GM23338 (cell line): ENCODE results near the gene RPS6KC1. TPM values are rescaled to one million over a fixed set of nuclear protein-coding genes. Genes with fewer than 3 reads are reported as not detected.

Experiments used
- ATAC-seq: fragments of 200-7000 bp; cut with Tn5 transposase; 3 replicates; pipeline ENCODE4 v1.9.1; 2020
- DNase-seq: peaks from one replicate; pipeline ENCODE4 v3.0.0-alpha.2; 2015; ENCODE audit warnings: low spot score
- H2AFZ ChIP-seq: fragments of 200-600 bp; sonication (generic); 2 replicates; pipeline ENCODE4 v1.8.0; 2016; ENCODE audit warnings: antibody characterized with exemption, mild to moderate bottlenecking, moderate library complexity
- H3F3A ChIP-seq: fragments of 200-600 bp; sonication (generic); replicated peaks from 2 replicates; pipeline ENCODE4 v1.8.0; 2017; ENCODE audit warnings: antibody characterized with exemption, mixed run types, low read depth
- H3K27ac ChIP-seq: fragments of 200-600 bp; sonication (generic); 2 replicates; pipeline ENCODE4 v1.6.1; 2016; ENCODE audit warnings: low read depth
- H3K27me3 ChIP-seq: fragments of 200-600 bp; sonication (generic); 2 replicates; pipeline ENCODE4 v1.8.0; 2016; ENCODE audit warnings: mild to moderate bottlenecking, mixed run types, moderate library complexity; ENCODE audit not compliant: insufficient read depth
- H3K36me3 ChIP-seq: fragments of 200-600 bp; sonication (generic); 2 replicates; pipeline ENCODE4 v1.8.0; 2016; ENCODE audit warnings: mild to moderate bottlenecking; ENCODE audit not compliant: insufficient read depth
- H3K4me1 ChIP-seq: fragments of 200-600 bp; sonication (generic); 2 replicates; pipeline ENCODE4 v1.8.0; 2016; ENCODE audit warnings: mild to moderate bottlenecking, moderate library complexity; ENCODE audit not compliant: insufficient read depth
- H3K4me2 ChIP-seq: fragments of 200-600 bp; sonication (generic); 2 replicates; pipeline ENCODE4 v1.7.1; 2017; ENCODE audit warnings: mixed run types
- H3K4me3 ChIP-seq: fragments of 200-600 bp; sonication (generic); 2 replicates; pipeline ENCODE4 v1.6.1; 2016; ENCODE audit warnings: mixed run types
- H3K79me2 ChIP-seq: fragments of 200-600 bp; sonication (generic); replicated peaks from 2 replicates; pipeline ENCODE4 v1.8.0; 2017; ENCODE audit warnings: mild to moderate bottlenecking; ENCODE audit not compliant: insufficient read depth
- H3K9me2 ChIP-seq: fragments of 200-600 bp; sonication (generic); 2 replicates; pipeline ENCODE4 v1.8.0; 2017; ENCODE audit not compliant: insufficient read depth
- H4K20me1 ChIP-seq: fragments of 200-600 bp; sonication (generic); replicated peaks from 2 replicates; pipeline ENCODE4 v1.8.0; 2017; ENCODE audit warnings: mild to moderate bottlenecking; ENCODE audit not compliant: insufficient read depth
- H3K27ac Mint-ChIP-seq: 2 replicates; pipeline ENCODE4 v1.8.0; 2020; ENCODE audit warnings: inconsistent platforms, mild to moderate bottlenecking, moderate library complexity, mixed read lengths
- H3K27me3 Mint-ChIP-seq: 3 replicates; pipeline ENCODE4 v1.8.0; 2022; ENCODE audit warnings: low read depth, mild to moderate bottlenecking, moderate library complexity, mixed read lengths, inconsistent platforms; ENCODE audit not compliant: insufficient read depth, poor library complexity
- H3K36me3 Mint-ChIP-seq: 3 replicates; pipeline ENCODE4 v1.8.0; 2021; ENCODE audit warnings: low read depth, mild to moderate bottlenecking, inconsistent platforms, moderate library complexity, mixed read lengths
- H3K4me1 Mint-ChIP-seq: 3 replicates; pipeline ENCODE4 v1.8.0; 2020; ENCODE audit warnings: mild to moderate bottlenecking, inconsistent platforms, mixed read lengths
- H3K4me3 Mint-ChIP-seq: 3 replicates; pipeline ENCODE4 v1.8.0; 2021; ENCODE audit warnings: moderate library complexity, mild to moderate bottlenecking, inconsistent platforms, mixed read lengths
- H3K9me3 Mint-ChIP-seq: 3 replicates; pipeline ENCODE4 v1.8.0; 2020; ENCODE audit warnings: moderate library complexity, mild to moderate bottlenecking, inconsistent platforms, mixed read lengths
- CREB1 ChIP-seq: fragments of 250-450 bp; sonication (Bioruptor Pico); IDR thresholded peaks from 2 replicates; pipeline ENCODE4 v1.5.0; 2020; ENCODE audit warnings: low read depth, mild to moderate bottlenecking, moderate library complexity
- EZH2 ChIP-seq: fragments of 200-600 bp; sonication (generic); IDR thresholded peaks from one replicate; pipeline ENCODE4 v1.8.0; 2017; ENCODE audit warnings: antibody characterized with exemption, mild to moderate bottlenecking, low read depth; ENCODE audit not compliant: unreplicated experiment
- EZH2phosphoT487 ChIP-seq: fragments of 200-600 bp; sonication (generic); IDR thresholded peaks from one replicate; pipeline ENCODE4 v1.8.1; 2018; ENCODE audit warnings: antibody characterized with exemption; ENCODE audit not compliant: unreplicated experiment
- JUNB ChIP-seq: IDR thresholded peaks from one replicate; pipeline ENCODE4 v1.6.1; 2016; ENCODE audit warnings: antibody characterized with exemption; ENCODE audit not compliant: unreplicated experiment
- NANOG ChIP-seq: IDR thresholded peaks from 2 replicates; pipeline ENCODE4 v1.6.1; 2016; ENCODE audit warnings: antibody characterized with exemption, borderline replicate concordance
- POLR2AphosphoS5 ChIP-seq: IDR thresholded peaks from 2 replicates; pipeline ENCODE4 v1.6.1; 2016; ENCODE audit warnings: antibody characterized with exemption, low read depth
- STAT1 ChIP-seq: IDR thresholded peaks from one replicate; pipeline ENCODE4 v1.6.1; 2016; ENCODE audit warnings: antibody characterized with exemption; ENCODE audit not compliant: unreplicated experiment
- ZNF114 ChIP-seq: fragments of 250-450 bp; sonication (Bioruptor Pico); IDR thresholded peaks from 2 replicates; pipeline ENCODE4 v1.5.0; 2020; ENCODE audit warnings: mild to moderate bottlenecking, moderate library complexity
- ZNF462 ChIP-seq: fragments of 250-450 bp; sonication (Bioruptor Pico); IDR thresholded peaks from 2 replicates; pipeline ENCODE4 v1.5.0; 2020; ENCODE audit warnings: mild to moderate bottlenecking, moderate library complexity
- polyA plus RNA-seq: library from polyadenylated mRNA; unstranded; fragments of >200 nt; fragmentation: Nextera tagmentation; extraction: Ambion mirVana; gene quantifications from 2 replicates; pipeline ENCODE4 v1.2.1, GENCODE V29; 2016
- total RNA-seq: library from RNA; depleted of rRNA; stranded (reverse); fragments of >200 nt; shearing (Covaris generic); gene quantifications from 2 replicates; pipeline ENCODE4 v1.2.3, GENCODE V29; 2014
- TF ChIP-seq, protein P1 (sequence below), 2 experiments: fragments of 200-600 bp in 1 of 2; sonication (generic) in 1 of 2; conservative IDR thresholded peaks; 2 replicates each; pipeline versions ENCODE4 v1.5.1 to v1.6.1; 2016 to 2017; ENCODE audit warnings: antibody characterized with exemption in 2 of 2, low read depth in 2 of 2, mild to moderate bottlenecking in 2 of 2, moderate library complexity in 1 of 2

The RPS6KC1 gene
- total and polyA plus RNA-seq, 2 experiments from 2014 or later = 7.9 to 24.9 TPM

GRCh38 chr1:213054142-213054541, 3.1 kb downstream of the RPS6KC1 start:
- Histone ChIP-seq H3K36me3 (no peaks in the 10 kb centered on the region), H4K20me1 (no peaks in the 10 kb centered on the region; the same call in 1 of the 2 replicates), H3K27ac (no peak overlapping the region), H3K27me3 (no peaks in the 10 kb centered on the region), H3K4me3 (no peak overlapping the region), H3K4me2 (no peak overlapping the region), H3F3A (no peaks in the 10 kb centered on the region; the same call in 1 of the 2 replicates), H2AFZ (no peak overlapping the region), H3K9me2 (peaks cover 7% of the 10 kb centered on the region; the same call in 1 of the 2 replicates), H3K79me2 (peaks cover 74% of the 10 kb centered on the region), H3K4me1 (peaks cover 17% of the 10 kb centered on the region)
- peaks cover 8% of the 10 kb centered on the region for H3K36me3 Mint-ChIP-seq
- no peak for DNase-seq
- H3K4me1 Mint-ChIP-seq = peaks cover 38% of the 10 kb centered on the region
- H3K9me3 Mint-ChIP-seq = peaks cover 5% of the 10 kb centered on the region; the same call in 2 of the 3 replicates
- H3K27ac Mint-ChIP-seq = no peak overlapping the region
- ATAC-seq = no peak
- peaks cover 9% of the 10 kb centered on the region for H3K27me3 Mint-ChIP-seq
- TF ChIP-seq EZH2 = no peak
- TF ChIP-seq ZNF462 (CRISPR knock-in tag) = no peak
- no peak for TF ChIP-seq NANOG
- no peak for TF ChIP-seq JUNB
- no peak for TF ChIP-seq STAT1
- no peak for TF ChIP-seq CREB1 (CRISPR knock-in tag)
- no peak for TF ChIP-seq POLR2AphosphoS5
- no peak for TF ChIP-seq EZH2phosphoT487
- TF ChIP-seq ZNF114 = no peak
- TF ChIP-seq, protein P1, sequence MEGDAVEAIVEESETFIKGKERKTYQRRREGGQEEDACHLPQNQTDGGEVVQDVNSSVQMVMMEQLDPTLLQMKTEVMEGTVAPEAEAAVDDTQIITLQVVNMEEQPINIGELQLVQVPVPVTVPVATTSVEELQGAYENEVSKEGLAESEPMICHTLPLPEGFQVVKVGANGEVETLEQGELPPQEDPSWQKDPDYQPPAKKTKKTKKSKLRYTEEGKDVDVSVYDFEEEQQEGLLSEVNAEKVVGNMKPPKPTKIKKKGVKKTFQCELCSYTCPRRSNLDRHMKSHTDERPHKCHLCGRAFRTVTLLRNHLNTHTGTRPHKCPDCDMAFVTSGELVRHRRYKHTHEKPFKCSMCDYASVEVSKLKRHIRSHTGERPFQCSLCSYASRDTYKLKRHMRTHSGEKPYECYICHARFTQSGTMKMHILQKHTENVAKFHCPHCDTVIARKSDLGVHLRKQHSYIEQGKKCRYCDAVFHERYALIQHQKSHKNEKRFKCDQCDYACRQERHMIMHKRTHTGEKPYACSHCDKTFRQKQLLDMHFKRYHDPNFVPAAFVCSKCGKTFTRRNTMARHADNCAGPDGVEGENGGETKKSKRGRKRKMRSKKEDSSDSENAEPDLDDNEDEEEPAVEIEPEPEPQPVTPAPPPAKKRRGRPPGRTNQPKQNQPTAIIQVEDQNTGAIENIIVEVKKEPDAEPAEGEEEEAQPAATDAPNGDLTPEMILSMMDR (conservative IDR thresholded peaks at IDR 0.05; ENCODE audit: low read depth in 2 of 2) = no peak
- no peak overlapping the region for H3K4me3 Mint-ChIP-seq
